SK-N-SH treated with all-trans-retinoic acid at 6 μM for 48 hours (cell line): ENCODE data around the gene KCTD2.

ENCODE experiments used
- ATAC-seq: fragments of 200-7000 bp; cut with Tn5 transposase; 3 replicates; pipeline ENCODE4 v1.9.1; 2020; ENCODE audit warnings: mild to moderate bottlenecking, moderate library complexity
- BACH2 ChIP-seq: fragments of 250-450 bp; sonication (Bioruptor Pico); IDR thresholded peaks from 2 replicates; pipeline ENCODE4 v1.9.0; 2021; ENCODE audit warnings: mild to moderate bottlenecking, borderline replicate concordance
- CREB5 ChIP-seq: fragments of 250-450 bp; sonication (Bioruptor Pico); IDR thresholded peaks from 2 replicates; pipeline ENCODE4 v1.5.1; 2020; ENCODE audit warnings: low read depth, mild to moderate bottlenecking, moderate library complexity
- CSDC2 ChIP-seq: fragments of 250-450 bp; sonication (Bioruptor Pico); IDR thresholded peaks from 2 replicates; pipeline ENCODE4 v1.5.0; 2020; ENCODE audit warnings: mild to moderate bottlenecking, moderate library complexity
- GLIS3 ChIP-seq: fragments of 250-450 bp; sonication (Bioruptor Pico); IDR thresholded peaks from 2 replicates; pipeline ENCODE4 v1.5.0; 2020; ENCODE audit warnings: mild to moderate bottlenecking, moderate library complexity
- OSR1 ChIP-seq: fragments of 250-450 bp; sonication (Bioruptor Pico); IDR thresholded peaks from 2 replicates; pipeline ENCODE4 v1.8.0; 2022; ENCODE audit warnings: moderate library complexity, mild to moderate bottlenecking, inconsistent platforms
- POU6F1 ChIP-seq: fragments of 250-450 bp; sonication (Bioruptor Pico); IDR thresholded peaks from 2 replicates; pipeline ENCODE4 v1.8.0; 2021; ENCODE audit warnings: low read depth, mild to moderate bottlenecking, moderate library complexity, borderline replicate concordance
- PPARA ChIP-seq: fragments of 250-450 bp; sonication (Bioruptor Pico); IDR thresholded peaks from 2 replicates; pipeline ENCODE4 v1.5.0; 2020; ENCODE audit warnings: mild to moderate bottlenecking, borderline replicate concordance
- TCF4 ChIP-seq: fragments of 250-450 bp; sonication (Bioruptor Pico); IDR thresholded peaks from 2 replicates; pipeline ENCODE4 v1.8.0; 2021; ENCODE audit warnings: mild to moderate bottlenecking, moderate library complexity, borderline replicate concordance
- ZFP30 ChIP-seq: fragments of 450-650 bp; formaldehyde crosslinking; IDR thresholded peaks from 2 replicates; pipeline ENCODE4 v1.5.0; 2022; ENCODE audit warnings: mild to moderate bottlenecking, moderate library complexity
- ZNF565 ChIP-seq: fragments of 450-650 bp; formaldehyde crosslinking; conservative IDR thresholded peaks from 2 replicates; pipeline ENCODE4 v1.5.0; 2020; ENCODE audit warnings: low read depth, mild to moderate bottlenecking, moderate library complexity
- ZNF70 ChIP-seq: fragments of 450-650 bp; formaldehyde crosslinking; IDR thresholded peaks from 2 replicates; pipeline ENCODE4 v1.5.0; 2020; ENCODE audit warnings: mild to moderate bottlenecking, moderate library complexity
- ZNF8 ChIP-seq: fragments of 450-650 bp; formaldehyde crosslinking; IDR thresholded peaks from 2 replicates; pipeline ENCODE4 v1.5.0; 2020; ENCODE audit warnings: mild to moderate bottlenecking, moderate library complexity
- TF ChIP-seq, protein P1 (sequence below): fragments of 250-450 bp; sonication (Bioruptor Pico); IDR thresholded peaks from 2 replicates; pipeline ENCODE4 v1.8.0; 2020; ENCODE audit warnings: mild to moderate bottlenecking, moderate library complexity, borderline replicate concordance
- TF ChIP-seq, protein P2 (sequence below): fragments of 250-450 bp; sonication (Bioruptor Pico); IDR thresholded peaks from 2 replicates; pipeline ENCODE4 v1.5.0; 2020; ENCODE audit warnings: mild to moderate bottlenecking, moderate library complexity

The KCTD2 gene

GRCh38 chr17:75114552-75115314, 67.7 kb downstream of the KCTD2 start:
- no peak for ATAC-seq
- TF ChIP-seq ZNF70 (CRISPR knock-in tag) (no peak), OSR1 (CRISPR knock-in tag) (no peak), ZNF565 (no peak), CREB5 (CRISPR knock-in tag) (no peak), PPARA (CRISPR knock-in tag) (no peak), BACH2 (CRISPR knock-in tag) (no peak), GLIS3 (CRISPR knock-in tag) (no peak), ZNF8 (CRISPR knock-in tag) (no peak), TCF4 (CRISPR knock-in tag) (no peak), ZFP30 (CRISPR knock-in tag) (no peak), POU6F1 (CRISPR knock-in tag) (no peak), CSDC2 (CRISPR knock-in tag) (no peak)
- TF ChIP-seq, protein P1, sequence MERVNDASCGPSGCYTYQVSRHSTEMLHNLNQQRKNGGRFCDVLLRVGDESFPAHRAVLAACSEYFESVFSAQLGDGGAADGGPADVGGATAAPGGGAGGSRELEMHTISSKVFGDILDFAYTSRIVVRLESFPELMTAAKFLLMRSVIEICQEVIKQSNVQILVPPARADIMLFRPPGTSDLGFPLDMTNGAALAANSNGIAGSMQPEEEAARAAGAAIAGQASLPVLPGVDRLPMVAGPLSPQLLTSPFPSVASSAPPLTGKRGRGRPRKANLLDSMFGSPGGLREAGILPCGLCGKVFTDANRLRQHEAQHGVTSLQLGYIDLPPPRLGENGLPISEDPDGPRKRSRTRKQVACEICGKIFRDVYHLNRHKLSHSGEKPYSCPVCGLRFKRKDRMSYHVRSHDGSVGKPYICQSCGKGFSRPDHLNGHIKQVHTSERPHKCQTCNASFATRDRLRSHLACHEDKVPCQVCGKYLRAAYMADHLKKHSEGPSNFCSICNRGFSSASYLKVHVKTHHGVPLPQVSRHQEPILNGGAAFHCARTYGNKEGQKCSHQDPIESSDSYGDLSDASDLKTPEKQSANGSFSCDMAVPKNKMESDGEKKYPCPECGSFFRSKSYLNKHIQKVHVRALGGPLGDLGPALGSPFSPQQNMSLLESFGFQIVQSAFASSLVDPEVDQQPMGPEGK (CRISPR knock-in tag) = no peak
- TF ChIP-seq, protein P2, sequence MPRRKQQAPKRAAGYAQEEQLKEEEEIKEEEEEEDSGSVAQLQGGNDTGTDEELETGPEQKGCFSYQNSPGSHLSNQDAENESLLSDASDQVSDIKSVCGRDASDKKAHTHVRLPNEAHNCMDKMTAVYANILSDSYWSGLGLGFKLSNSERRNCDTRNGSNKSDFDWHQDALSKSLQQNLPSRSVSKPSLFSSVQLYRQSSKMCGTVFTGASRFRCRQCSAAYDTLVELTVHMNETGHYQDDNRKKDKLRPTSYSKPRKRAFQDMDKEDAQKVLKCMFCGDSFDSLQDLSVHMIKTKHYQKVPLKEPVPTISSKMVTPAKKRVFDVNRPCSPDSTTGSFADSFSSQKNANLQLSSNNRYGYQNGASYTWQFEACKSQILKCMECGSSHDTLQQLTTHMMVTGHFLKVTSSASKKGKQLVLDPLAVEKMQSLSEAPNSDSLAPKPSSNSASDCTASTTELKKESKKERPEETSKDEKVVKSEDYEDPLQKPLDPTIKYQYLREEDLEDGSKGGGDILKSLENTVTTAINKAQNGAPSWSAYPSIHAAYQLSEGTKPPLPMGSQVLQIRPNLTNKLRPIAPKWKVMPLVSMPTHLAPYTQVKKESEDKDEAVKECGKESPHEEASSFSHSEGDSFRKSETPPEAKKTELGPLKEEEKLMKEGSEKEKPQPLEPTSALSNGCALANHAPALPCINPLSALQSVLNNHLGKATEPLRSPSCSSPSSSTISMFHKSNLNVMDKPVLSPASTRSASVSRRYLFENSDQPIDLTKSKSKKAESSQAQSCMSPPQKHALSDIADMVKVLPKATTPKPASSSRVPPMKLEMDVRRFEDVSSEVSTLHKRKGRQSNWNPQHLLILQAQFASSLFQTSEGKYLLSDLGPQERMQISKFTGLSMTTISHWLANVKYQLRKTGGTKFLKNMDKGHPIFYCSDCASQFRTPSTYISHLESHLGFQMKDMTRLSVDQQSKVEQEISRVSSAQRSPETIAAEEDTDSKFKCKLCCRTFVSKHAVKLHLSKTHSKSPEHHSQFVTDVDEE = no peak
